ENCODE measurements around the gene IL17F. TPM values are rescaled to one million over a fixed set of nuclear protein-coding genes. Genes with fewer than 3 reads are reported as not detected.

The IL17F gene
- polyA plus RNA-seq, 3 donors = not detected

DNA sequence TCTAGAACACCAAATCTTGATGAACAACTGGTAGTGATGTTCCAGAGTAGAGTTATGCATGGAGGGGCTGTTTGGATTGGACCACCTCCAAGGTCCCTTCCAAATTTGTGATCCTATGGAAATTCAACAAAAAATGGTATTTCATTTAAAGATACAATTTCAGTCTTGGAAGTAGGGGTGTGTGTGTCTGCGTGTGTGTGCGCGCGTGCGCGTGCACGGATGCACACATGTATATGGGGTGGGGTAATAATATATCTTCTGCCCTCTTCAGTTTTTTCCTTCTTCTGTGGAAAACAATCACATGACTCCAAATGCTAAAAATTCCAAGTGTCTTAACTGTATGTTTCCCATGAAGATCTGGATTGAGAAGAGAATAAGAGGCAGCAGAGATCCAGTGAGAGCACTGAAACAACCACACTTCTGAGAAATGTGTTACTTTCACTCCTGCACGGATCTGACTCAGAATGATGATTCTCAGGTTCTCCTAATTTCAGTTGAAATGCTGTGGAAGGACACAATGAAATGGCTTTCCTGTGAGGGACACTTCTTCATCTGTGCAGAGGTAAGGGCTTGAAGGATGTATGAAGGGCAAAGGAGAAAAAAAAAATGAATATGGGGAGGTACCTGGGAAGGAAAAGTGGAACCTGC lies 10.6 kb upstream of the IL17F start:
- Histone ChIP-seq H3K4me2 (replicated peaks; ENCODE audit: extremely low read depth, low read length, poor library complexity, severe bottlenecking) (no peak overlapping the region), H3K9me3 (replicated peaks in 1 of 2; ENCODE audit: control insufficient read depth in 1 of 2, insufficient read depth in 1 of 2, low read length in 2 of 2) (no peaks in the 10 kb centered on the region), H3K27me3 (ENCODE audit: control insufficient read depth in 2 of 2, insufficient read depth in 2 of 2, low read length in 2 of 2) (peaks cover 0 to 2% of the 10 kb centered on the region in 2 donors), H3K4me3 (replicated peaks in 1 of 3; ENCODE audit: low read depth in 2 of 3, low read length in 3 of 3) (no peak overlapping the region), H4K20me1 (ENCODE audit: insufficient read depth, low read length) (no peaks in the 10 kb centered on the region), H3K27ac (ENCODE audit: low read depth in 1 of 2, low read length in 2 of 2) (no peak overlapping the region), H3K9ac (ENCODE audit: insufficient read depth, low read length, poor library complexity, severe bottlenecking) (no peak overlapping the region), H3K79me2 (ENCODE audit: insufficient read depth, low read length) (no peaks in the 10 kb centered on the region), H3K4me1 (ENCODE audit: control insufficient read depth in 1 of 2, insufficient read depth in 2 of 2, low read length in 2 of 2) (no peaks in the 10 kb centered on the region), H2AFZ (ENCODE audit: insufficient read depth, low read depth, low read length, poor library complexity, severe bottlenecking) (no peak overlapping the region), H3K36me3 (replicated peaks in 1 of 2; ENCODE audit: control insufficient read depth in 1 of 2, insufficient read depth in 2 of 2, low read length in 2 of 2) (no peaks in the 10 kb centered on the region)
- H3K4me1 Mint-ChIP-seq = no peaks in the 10 kb centered on the region
- DNase-seq = no peak
- no peak overlapping the region for H3K4me3 Mint-ChIP-seq
- intact Hi-C loops (cut with micrococcal nuclease) = no loop called here
- TF ChIP-seq, protein P1, sequence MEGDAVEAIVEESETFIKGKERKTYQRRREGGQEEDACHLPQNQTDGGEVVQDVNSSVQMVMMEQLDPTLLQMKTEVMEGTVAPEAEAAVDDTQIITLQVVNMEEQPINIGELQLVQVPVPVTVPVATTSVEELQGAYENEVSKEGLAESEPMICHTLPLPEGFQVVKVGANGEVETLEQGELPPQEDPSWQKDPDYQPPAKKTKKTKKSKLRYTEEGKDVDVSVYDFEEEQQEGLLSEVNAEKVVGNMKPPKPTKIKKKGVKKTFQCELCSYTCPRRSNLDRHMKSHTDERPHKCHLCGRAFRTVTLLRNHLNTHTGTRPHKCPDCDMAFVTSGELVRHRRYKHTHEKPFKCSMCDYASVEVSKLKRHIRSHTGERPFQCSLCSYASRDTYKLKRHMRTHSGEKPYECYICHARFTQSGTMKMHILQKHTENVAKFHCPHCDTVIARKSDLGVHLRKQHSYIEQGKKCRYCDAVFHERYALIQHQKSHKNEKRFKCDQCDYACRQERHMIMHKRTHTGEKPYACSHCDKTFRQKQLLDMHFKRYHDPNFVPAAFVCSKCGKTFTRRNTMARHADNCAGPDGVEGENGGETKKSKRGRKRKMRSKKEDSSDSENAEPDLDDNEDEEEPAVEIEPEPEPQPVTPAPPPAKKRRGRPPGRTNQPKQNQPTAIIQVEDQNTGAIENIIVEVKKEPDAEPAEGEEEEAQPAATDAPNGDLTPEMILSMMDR (IDR thresholded peaks at IDR 0.05) = no peak
- H3K27me3 Mint-ChIP-seq (ENCODE audit: low read depth in 3 of 3) = peaks cover 15 to 28% (median 18%) of the 10 kb centered on the region in 3 donors
- no peaks in the 10 kb centered on the region for H3K9me3 Mint-ChIP-seq
- no peaks in the 10 kb centered on the region for H3K36me3 Mint-ChIP-seq
- H3K27ac Mint-ChIP-seq = no peak overlapping the region
- 100% methylated on average over 1 of the region's 8 CpGs for WGBS (ENCODE audit: insufficient coverage)

GRCh38 chr6:52253494-52253893 lies 9.2 kb upstream of the IL17F start:
- H3K4me2 ChIP-seq (replicated peaks; ENCODE audit: extremely low read depth, low read length, poor library complexity, severe bottlenecking) = no peak overlapping the region
- peak overlapping the region in 1 of 2 donors; percentile 14 for H3K4me3 Mint-ChIP-seq
- H3K36me3 ChIP-seq (replicated peaks in 1 of 2; ENCODE audit: control insufficient read depth in 1 of 2, insufficient read depth in 2 of 2, low read length in 2 of 2) = no peaks in the 10 kb centered on the region
- H3K79me2 ChIP-seq (ENCODE audit: insufficient read depth, low read length) = no peaks in the 10 kb centered on the region
- no peaks in the 10 kb centered on the region for H4K20me1 ChIP-seq (ENCODE audit: insufficient read depth, low read length)
- peaks cover 15 to 28% (median 18%) of the 10 kb centered on the region in 3 donors for H3K27me3 Mint-ChIP-seq (ENCODE audit: low read depth in 3 of 3)
- H3K9me3 ChIP-seq (replicated peaks in 1 of 2; ENCODE audit: control insufficient read depth in 1 of 2, insufficient read depth in 1 of 2, low read length in 2 of 2) = no peaks in the 10 kb centered on the region
- intact Hi-C loops (cut with micrococcal nuclease) = no loop called here
- H2AFZ ChIP-seq (ENCODE audit: insufficient read depth, low read depth, low read length, poor library complexity, severe bottlenecking) = no peak overlapping the region
- TF ChIP-seq, protein P1 (IDR thresholded peaks at IDR 0.05) = no peak
- H3K4me1 Mint-ChIP-seq = no peaks in the 10 kb centered on the region
- no peaks in the 10 kb centered on the region for H3K36me3 Mint-ChIP-seq
- H3K27me3 ChIP-seq (ENCODE audit: control insufficient read depth in 2 of 2, insufficient read depth in 2 of 2, low read length in 2 of 2) = peaks cover 0 to 2% of the 10 kb centered on the region in 2 donors
- H3K4me1 ChIP-seq (ENCODE audit: control insufficient read depth in 1 of 2, insufficient read depth in 2 of 2, low read length in 2 of 2) = no peaks in the 10 kb centered on the region
- no peak overlapping the region for H3K27ac ChIP-seq (ENCODE audit: low read depth in 1 of 2, low read length in 2 of 2)
- no peak overlapping the region for H3K4me3 ChIP-seq (replicated peaks in 1 of 3; ENCODE audit: low read depth in 2 of 3, low read length in 3 of 3)
- no peak overlapping the region for H3K9ac ChIP-seq (ENCODE audit: insufficient read depth, low read length, poor library complexity, severe bottlenecking)
- H3K27ac Mint-ChIP-seq = no peak overlapping the region
- no peaks in the 10 kb centered on the region for H3K9me3 Mint-ChIP-seq
- 29% methylated on average over 8 of the region's 9 CpGs for WGBS (ENCODE audit: insufficient coverage)
- no peak for DNase-seq
